ENCODE results near the gene GPRIN1. TPM values are rescaled to one million over a fixed set of nuclear protein-coding genes. Genes with fewer than 3 reads are reported as not detected.

Gene GPRIN1
- total RNA-seq, 1 donor from 2014 or later, result 0.67 TPM

DNA sequence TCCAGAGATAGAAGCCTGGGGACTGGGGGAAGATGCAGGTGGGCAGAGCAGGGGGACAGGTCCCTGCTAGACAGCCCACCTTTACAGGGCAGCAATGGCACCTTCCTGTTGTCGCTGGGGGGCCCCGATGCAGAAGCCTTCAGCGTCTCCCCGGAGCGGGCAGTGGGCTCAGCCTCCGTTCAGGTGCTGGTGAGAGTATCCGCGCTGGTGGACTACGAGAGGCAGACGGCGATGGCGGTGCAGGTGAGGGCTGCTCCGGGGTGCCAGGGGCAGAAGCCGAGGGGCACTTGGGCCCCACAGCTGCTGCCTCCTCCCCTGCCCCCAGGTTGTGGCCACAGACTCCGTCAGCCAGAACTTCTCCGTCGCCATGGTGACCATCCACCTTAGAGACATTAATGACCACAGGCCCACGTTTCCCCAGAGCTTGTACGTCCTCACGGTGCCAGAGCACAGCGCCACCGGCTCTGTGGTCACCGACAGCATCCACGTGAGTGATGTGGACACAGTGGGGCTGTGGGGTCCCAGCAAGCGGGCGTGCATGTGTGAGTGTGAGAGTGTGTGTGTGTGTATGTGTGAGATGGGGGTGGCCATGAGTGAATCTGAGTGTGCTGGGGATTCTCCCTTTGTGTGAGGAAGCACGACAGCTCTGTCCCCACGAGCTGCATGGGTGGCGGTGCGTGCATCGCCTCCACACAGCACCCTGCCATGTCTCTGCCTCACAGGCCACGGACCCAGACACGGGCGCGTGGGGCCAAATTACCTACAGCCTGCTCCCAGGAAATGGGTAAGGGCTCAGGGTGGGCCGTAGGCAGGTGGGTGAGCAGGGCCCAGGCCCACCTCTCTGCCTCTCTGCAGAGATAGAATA, 32.4 kb downstream of the GPRIN1 start:
- DNase-seq (ENCODE audit: low spot score), result no peak
- no peak overlapping the region for H2AFZ ChIP-seq (replicated peaks)
- H3K27ac Mint-ChIP-seq, result no peak overlapping the region
- peaks cover 8% of the 10 kb centered on the region for H3K4me1 Mint-ChIP-seq
- H3K4me1 ChIP-seq, result no peaks in the 10 kb centered on the region
- no peak overlapping the region for H3K4me3 Mint-ChIP-seq
- no peaks in the 10 kb centered on the region for H3K36me3 Mint-ChIP-seq
- H3K9me3 Mint-ChIP-seq, result no peaks in the 10 kb centered on the region
- H3F3A ChIP-seq (ENCODE audit: low read depth), result no peaks in the 10 kb centered on the region
- no peak overlapping the region for H3K9ac ChIP-seq
- peaks cover 8% of the 10 kb centered on the region for H3K27me3 ChIP-seq
- H4K20me1 ChIP-seq (ENCODE audit: low read depth), result no peaks in the 10 kb centered on the region
- no peak overlapping the region for H3K4me2 ChIP-seq
- no peaks in the 10 kb centered on the region for H3K79me2 ChIP-seq (ENCODE audit: low read depth)
- TF ChIP-seq EZH2 (IDR thresholded peaks at IDR 0.05), result no peak
- TF ChIP-seq, protein P1, sequence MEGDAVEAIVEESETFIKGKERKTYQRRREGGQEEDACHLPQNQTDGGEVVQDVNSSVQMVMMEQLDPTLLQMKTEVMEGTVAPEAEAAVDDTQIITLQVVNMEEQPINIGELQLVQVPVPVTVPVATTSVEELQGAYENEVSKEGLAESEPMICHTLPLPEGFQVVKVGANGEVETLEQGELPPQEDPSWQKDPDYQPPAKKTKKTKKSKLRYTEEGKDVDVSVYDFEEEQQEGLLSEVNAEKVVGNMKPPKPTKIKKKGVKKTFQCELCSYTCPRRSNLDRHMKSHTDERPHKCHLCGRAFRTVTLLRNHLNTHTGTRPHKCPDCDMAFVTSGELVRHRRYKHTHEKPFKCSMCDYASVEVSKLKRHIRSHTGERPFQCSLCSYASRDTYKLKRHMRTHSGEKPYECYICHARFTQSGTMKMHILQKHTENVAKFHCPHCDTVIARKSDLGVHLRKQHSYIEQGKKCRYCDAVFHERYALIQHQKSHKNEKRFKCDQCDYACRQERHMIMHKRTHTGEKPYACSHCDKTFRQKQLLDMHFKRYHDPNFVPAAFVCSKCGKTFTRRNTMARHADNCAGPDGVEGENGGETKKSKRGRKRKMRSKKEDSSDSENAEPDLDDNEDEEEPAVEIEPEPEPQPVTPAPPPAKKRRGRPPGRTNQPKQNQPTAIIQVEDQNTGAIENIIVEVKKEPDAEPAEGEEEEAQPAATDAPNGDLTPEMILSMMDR (IDR thresholded peaks at IDR 0.05), result no peak
- TF ChIP-seq EZH2phosphoT487 (IDR thresholded peaks at IDR 0.05), result no peak
- H3K4me3 ChIP-seq, result no peak overlapping the region
- no peaks in the 10 kb centered on the region for H3K36me3 ChIP-seq
- no peaks in the 10 kb centered on the region for H3K9me3 ChIP-seq (ENCODE audit: low read depth)
- H3K27ac ChIP-seq, result no peak overlapping the region
- H3K27me3 Mint-ChIP-seq (ENCODE audit: insufficient read depth, low read depth), result peaks cover 9% of the 10 kb centered on the region

DNA sequence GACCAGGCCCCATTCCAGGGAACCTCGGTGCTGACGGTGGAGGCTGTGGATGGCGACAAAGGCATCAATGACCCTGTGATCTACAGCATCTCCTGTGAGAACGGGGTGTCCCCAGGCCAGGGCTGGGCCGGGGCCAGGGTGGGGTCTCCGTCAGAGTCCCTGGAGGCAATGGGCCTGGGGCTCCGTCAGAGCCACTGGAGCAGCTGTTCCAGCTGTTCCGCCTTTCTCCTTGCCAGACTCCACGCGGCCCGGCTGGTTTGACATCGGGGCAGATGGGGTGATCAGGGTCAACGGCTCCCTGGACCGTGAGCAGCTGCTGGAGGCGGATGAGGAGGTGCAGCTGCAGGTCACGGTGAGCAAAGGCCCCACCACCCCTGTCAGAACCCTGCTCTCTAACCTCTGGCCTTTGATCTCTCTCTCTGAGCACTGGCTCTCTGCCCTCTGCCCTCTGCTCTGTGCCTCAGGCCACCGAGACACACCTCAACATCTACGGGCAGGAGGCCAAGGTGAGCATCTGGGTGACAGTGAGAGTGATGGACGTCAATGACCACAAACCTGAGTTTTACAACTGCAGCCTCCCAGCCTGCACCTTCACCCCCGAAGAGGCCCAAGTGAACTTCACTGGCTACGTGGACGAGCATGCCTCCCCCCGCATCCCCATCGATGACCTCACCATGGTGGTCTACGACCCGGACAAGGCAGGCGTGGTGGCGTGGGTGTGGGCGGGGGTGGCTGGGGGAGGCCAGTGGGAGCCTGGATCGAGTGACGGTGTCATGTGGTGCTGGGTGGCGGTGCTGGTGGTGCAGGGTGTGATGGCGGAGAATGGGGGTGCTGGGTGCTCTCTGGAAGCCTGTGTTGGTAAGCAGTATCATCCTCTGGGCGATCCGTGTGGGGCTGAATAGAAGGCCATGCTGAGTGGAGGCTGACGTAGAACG, 34.2 kb downstream of the GPRIN1 start:
- peaks cover 8% of the 10 kb centered on the region for H3K27me3 ChIP-seq
- H3K4me3 Mint-ChIP-seq, result no peak overlapping the region
- H3K27me3 Mint-ChIP-seq (ENCODE audit: insufficient read depth, low read depth), result peaks cover 11% of the 10 kb centered on the region
- H3K9me3 Mint-ChIP-seq, result no peaks in the 10 kb centered on the region
- H3K4me2 ChIP-seq, result no peak overlapping the region
- no peak overlapping the region for H2AFZ ChIP-seq (replicated peaks)
- H3K4me3 ChIP-seq, result no peak overlapping the region
- no peaks in the 10 kb centered on the region for H3F3A ChIP-seq (ENCODE audit: low read depth)
- no peaks in the 10 kb centered on the region for H4K20me1 ChIP-seq (ENCODE audit: low read depth)
- TF ChIP-seq EZH2phosphoT487 (IDR thresholded peaks at IDR 0.05) (no peak), EZH2 (IDR thresholded peaks at IDR 0.05) (no peak)
- TF ChIP-seq, protein P1 (IDR thresholded peaks at IDR 0.05), result no peak
- H3K9me3 ChIP-seq (ENCODE audit: low read depth), result no peaks in the 10 kb centered on the region
- H3K36me3 ChIP-seq, result no peaks in the 10 kb centered on the region
- H3K4me1 Mint-ChIP-seq, result peaks cover 8% of the 10 kb centered on the region
- no peak for DNase-seq (ENCODE audit: low spot score)
- H3K27ac ChIP-seq, result no peak overlapping the region
- H3K27ac Mint-ChIP-seq, result no peak overlapping the region
- H3K79me2 ChIP-seq (ENCODE audit: low read depth), result no peaks in the 10 kb centered on the region
- H3K36me3 Mint-ChIP-seq, result no peaks in the 10 kb centered on the region
- no peaks in the 10 kb centered on the region for H3K4me1 ChIP-seq
- H3K9ac ChIP-seq, result no peak overlapping the region

- no peak overlapping the region for H3K27ac ChIP-seq
- H2AFZ ChIP-seq (replicated peaks), result no peak overlapping the region
- no peaks in the 10 kb centered on the region for H3F3A ChIP-seq (ENCODE audit: low read depth)
- Mint-ChIP-seq H3K36me3 (no peaks in the 10 kb centered on the region), H3K9me3 (no peaks in the 10 kb centered on the region), H3K27me3 (ENCODE audit: insufficient read depth, low read depth) (peaks cover 13% of the 10 kb centered on the region), H3K4me3 (no peak overlapping the region), H3K27ac (no peak overlapping the region), H3K4me1 (peaks cover 8% of the 10 kb centered on the region)
- H3K4me2 ChIP-seq, result no peak overlapping the region
- no peak overlapping the region for H3K9ac ChIP-seq
- no peak for DNase-seq (ENCODE audit: low spot score)
- H3K27me3 ChIP-seq, result peaks cover 8% of the 10 kb centered on the region
- no peaks in the 10 kb centered on the region for H4K20me1 ChIP-seq (ENCODE audit: low read depth)
- no peaks in the 10 kb centered on the region for H3K9me3 ChIP-seq (ENCODE audit: low read depth)
- no peaks in the 10 kb centered on the region for H3K4me1 ChIP-seq
- H3K36me3 ChIP-seq, result no peaks in the 10 kb centered on the region
- H3K4me3 ChIP-seq, result no peak overlapping the region
- TF ChIP-seq EZH2 (IDR thresholded peaks at IDR 0.05) (no peak), EZH2phosphoT487 (IDR thresholded peaks at IDR 0.05) (no peak)
- TF ChIP-seq, protein P1 (IDR thresholded peaks at IDR 0.05), result no peak
- H3K79me2 ChIP-seq (ENCODE audit: low read depth), result no peaks in the 10 kb centered on the region
Measured at GRCh38 chr5:176575066-176575465, 34.9 kb downstream of the GPRIN1 start.
